Activated naive CD8-positive, alpha-beta T cell treated with anti-CD3 and anti-CD28 coated beads for 36 hours (primary cell): ENCODE measurements around the gene CCNT1. TPM values are rescaled to one million over a fixed set of nuclear protein-coding genes. Genes with fewer than 3 reads are reported as not detected.

Source experiments
- total RNA-seq, 2 experiments: library from RNA; stranded (reverse); gene quantifications; one replicate each; pipeline ENCODE4 v1.2.3, GENCODE V29; 2021

Gene CCNT1
- total RNA-seq, 2 experiments from 2014 or later: 62.0 to 65.5 TPM

Other genes with a start within 250 kb of the CCNT1 start
- not detected for gene ANP32D, start 244.1 kb downstream of the CCNT1 start, total RNA-seq
- gene C12orf54, start 234.2 kb downstream of the CCNT1 start, total RNA-seq: not detected
- not detected for gene OR8S1, start 191.1 kb downstream of the CCNT1 start, total RNA-seq
- gene LALBA, start 146.7 kb downstream of the CCNT1 start, total RNA-seq: not detected
- gene KANSL2, start 34.5 kb downstream of the CCNT1 start, total RNA-seq: 10 to 100 TPM; 59.7 to 62.0 TPM
- gene ADCY6, start 72.4 kb upstream of the CCNT1 start, total RNA-seq: under 1 TPM in 1 of 2 experiments, not detected in 1; 0.18 TPM
- 1 to 10 TPM; 4.4 to 4.6 TPM for gene CACNB3, start 101.8 kb upstream of the CCNT1 start, total RNA-seq
- gene DDX23, start 135.5 kb upstream of the CCNT1 start, total RNA-seq: 100 to 1,000 TPM; 123 to 129 TPM
- gene RND1, start 149.2 kb upstream of the CCNT1 start, total RNA-seq: 1 to 10 TPM; 2.6 to 3.1 TPM
- 100 to 1,000 TPM in 1 of 2 experiments, 10 to 100 TPM in 1; 97.4 to 104 TPM for gene FKBP11, start 208.8 kb upstream of the CCNT1 start, total RNA-seq
- 10 to 100 TPM; 81.8 to 82.5 TPM for gene ARF3, start 240.8 kb upstream of the CCNT1 start, total RNA-seq